Keratinocyte (primary cell): Measurements from ENCODE around the gene GLI2.

Experiments
- EZH2 ChIP-seq: IDR thresholded peaks from one replicate; pipeline ENCODE4 v1.6.1; 2012; ENCODE audit warnings: inconsistent platforms, mild to moderate bottlenecking, low read length, moderate library complexity
- TF ChIP-seq, protein P1 (sequence below), 3 experiments: IDR thresholded peaks in 1 of 3; conservative IDR thresholded peaks in 1 of 3; optimal IDR thresholded peaks in 1 of 3; 2 replicates in 2 of 3; 3 replicates in 1 of 3; pipeline versions ENCODE3 to v1.5.1; 2011; ENCODE audit warnings: low read length in 3 of 3, mild to moderate bottlenecking in 3 of 3, moderate library complexity in 2 of 3, control low read depth in 1 of 3, inconsistent platforms in 1 of 3; ENCODE audit not compliant: insufficient read depth in 2 of 3; ENCODE audit errors: extremely low read depth in 1 of 3

DNA sequence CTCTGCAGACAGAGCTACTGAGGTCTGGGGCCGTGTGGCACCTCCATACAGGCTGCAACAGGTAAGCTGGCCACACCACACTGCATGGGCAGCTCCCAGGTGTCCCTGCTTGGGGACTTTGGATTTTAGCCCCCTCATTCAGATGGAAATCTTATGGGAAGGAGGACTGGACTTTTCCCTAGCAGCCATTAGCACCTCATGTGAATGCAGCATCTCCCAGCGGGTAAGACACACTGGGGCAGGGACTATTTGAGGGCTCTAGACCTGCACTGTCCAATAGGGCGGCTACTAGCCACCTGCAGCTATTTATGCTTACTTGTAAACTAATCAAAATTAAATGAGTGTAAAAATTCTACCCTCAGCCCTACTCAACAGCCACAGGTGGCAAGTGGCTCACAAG lies 34.2 kb upstream of the GLI2 start:
- TF ChIP-seq, protein P1, sequence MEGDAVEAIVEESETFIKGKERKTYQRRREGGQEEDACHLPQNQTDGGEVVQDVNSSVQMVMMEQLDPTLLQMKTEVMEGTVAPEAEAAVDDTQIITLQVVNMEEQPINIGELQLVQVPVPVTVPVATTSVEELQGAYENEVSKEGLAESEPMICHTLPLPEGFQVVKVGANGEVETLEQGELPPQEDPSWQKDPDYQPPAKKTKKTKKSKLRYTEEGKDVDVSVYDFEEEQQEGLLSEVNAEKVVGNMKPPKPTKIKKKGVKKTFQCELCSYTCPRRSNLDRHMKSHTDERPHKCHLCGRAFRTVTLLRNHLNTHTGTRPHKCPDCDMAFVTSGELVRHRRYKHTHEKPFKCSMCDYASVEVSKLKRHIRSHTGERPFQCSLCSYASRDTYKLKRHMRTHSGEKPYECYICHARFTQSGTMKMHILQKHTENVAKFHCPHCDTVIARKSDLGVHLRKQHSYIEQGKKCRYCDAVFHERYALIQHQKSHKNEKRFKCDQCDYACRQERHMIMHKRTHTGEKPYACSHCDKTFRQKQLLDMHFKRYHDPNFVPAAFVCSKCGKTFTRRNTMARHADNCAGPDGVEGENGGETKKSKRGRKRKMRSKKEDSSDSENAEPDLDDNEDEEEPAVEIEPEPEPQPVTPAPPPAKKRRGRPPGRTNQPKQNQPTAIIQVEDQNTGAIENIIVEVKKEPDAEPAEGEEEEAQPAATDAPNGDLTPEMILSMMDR (optimal IDR thresholded peaks at IDR 0.05 in 1 of 3, IDR thresholded peaks at IDR 0.05 in 1 of 3, conservative IDR thresholded peaks at IDR 0.05 in 1 of 3; ENCODE audit: extremely low read depth in 1 of 3, insufficient read depth in 2 of 3, low read length in 3 of 3): no peak
- TF ChIP-seq EZH2: no peak
